AG04449 (cell line): Measurements from ENCODE around the gene ALKBH6.

Experiments
- CTCF ChIA-PET: fragments of 350-600 bp; formaldehyde crosslinking; extraction: SDS; loops from one replicate; lab custom pipeline; 2021; ENCODE audit warnings: antibody characterized with exemption; lab: Yijun Ruan, JAX
- POLR2A ChIA-PET: fragments of 400-600, 350-600 bp; formaldehyde crosslinking; extraction: SDS; loops from one replicate; lab custom pipeline; 2020; ENCODE audit warnings: antibody characterized with exemption, inconsistent platforms; lab: Yijun Ruan, JAX
- DNase-seq: peaks from one replicate; pipeline ENCODE4 v3.0.0-alpha.2; 2010; ENCODE audit warnings: low read depth, low spot score
- H3K4me3 ChIP-seq: 2 replicates; pipeline ENCODE4 v1.5.1; 2011; ENCODE audit warnings: low read depth, mild to moderate bottlenecking, control low read depth, low read length
- TF ChIP-seq, protein P1 (sequence below): IDR thresholded peaks from one replicate; pipeline ENCODE4 v1.5.1; 2011; ENCODE audit warnings: mild to moderate bottlenecking, moderate library complexity, low read length, control low read depth, inconsistent platforms; ENCODE audit not compliant: insufficient read depth; ENCODE audit errors: missing control alignments

Gene ALKBH6

GRCh38 chr19:35978271-35978670 lies 35.7 kb downstream of the ALKBH6 start:
- no peak for DNase-seq
- CTCF ChIA-PET: no interaction called here
- POLR2A ChIA-PET: no interaction called here

DNA sequence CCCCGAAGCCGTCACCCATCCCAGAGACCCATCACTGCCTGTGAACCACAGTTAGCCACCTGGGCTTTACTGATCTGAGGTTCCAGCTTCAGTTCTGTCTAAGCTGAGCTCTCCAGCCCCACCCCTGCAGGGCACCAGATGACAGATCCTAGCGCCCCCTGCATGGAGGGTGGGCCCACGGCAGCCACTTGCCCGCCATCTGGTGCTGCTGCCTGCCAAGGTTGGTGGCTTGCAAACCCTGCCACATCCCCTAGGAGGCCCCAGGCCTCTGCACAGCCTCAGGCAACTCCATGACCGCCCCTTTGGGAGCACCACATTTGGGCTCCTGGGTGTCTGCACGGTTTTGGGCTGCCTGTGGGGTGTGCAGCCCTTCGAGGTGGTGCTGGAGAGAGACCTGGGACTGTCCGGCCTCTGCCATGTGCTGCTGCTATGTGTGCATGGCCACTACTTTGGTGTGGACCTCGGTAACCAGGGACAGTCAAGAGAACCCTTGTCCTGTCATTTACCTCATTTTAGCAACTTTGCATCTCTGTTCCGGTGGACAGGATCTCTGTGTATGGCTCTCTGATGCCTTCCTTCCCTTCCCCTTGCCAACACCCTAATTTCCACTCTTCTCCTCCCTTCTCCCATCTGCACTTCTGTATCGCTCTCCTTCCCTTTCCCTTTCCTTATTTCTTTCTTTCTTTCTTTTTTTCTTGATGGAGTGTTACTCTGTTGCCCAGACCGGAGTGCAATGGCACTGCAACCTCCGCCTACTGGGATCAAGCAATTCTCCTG lies 36.4 kb downstream of the ALKBH6 start:
- no peak for DNase-seq
- POLR2A ChIA-PET: no interaction called here
- TF ChIP-seq, protein P1, sequence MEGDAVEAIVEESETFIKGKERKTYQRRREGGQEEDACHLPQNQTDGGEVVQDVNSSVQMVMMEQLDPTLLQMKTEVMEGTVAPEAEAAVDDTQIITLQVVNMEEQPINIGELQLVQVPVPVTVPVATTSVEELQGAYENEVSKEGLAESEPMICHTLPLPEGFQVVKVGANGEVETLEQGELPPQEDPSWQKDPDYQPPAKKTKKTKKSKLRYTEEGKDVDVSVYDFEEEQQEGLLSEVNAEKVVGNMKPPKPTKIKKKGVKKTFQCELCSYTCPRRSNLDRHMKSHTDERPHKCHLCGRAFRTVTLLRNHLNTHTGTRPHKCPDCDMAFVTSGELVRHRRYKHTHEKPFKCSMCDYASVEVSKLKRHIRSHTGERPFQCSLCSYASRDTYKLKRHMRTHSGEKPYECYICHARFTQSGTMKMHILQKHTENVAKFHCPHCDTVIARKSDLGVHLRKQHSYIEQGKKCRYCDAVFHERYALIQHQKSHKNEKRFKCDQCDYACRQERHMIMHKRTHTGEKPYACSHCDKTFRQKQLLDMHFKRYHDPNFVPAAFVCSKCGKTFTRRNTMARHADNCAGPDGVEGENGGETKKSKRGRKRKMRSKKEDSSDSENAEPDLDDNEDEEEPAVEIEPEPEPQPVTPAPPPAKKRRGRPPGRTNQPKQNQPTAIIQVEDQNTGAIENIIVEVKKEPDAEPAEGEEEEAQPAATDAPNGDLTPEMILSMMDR: no peak
- CTCF ChIA-PET: no interaction called here
- H3K4me3 ChIP-seq: no peak overlapping the region

More at GRCh38 chr19:35978271-35978670, 35.7 kb downstream of the ALKBH6 start:
- H3K4me3 ChIP-seq: no peak overlapping the region
- TF ChIP-seq, protein P1: no peak

- no peak overlapping the region for H3K4me3 ChIP-seq
- TF ChIP-seq, protein P1: no peak
- no peak for DNase-seq
- CTCF ChIA-PET: interaction anchor here (1.1 kb wide), 1 partner anchor 27 kb away, joined by 4 read pairs; no protein-coding TSS in a partner anchor
- POLR2A ChIA-PET: no interaction called here
Observed at GRCh38 chr19:35975608-35976214, 38.3 kb downstream of the ALKBH6 start.

- no peak for DNase-seq
- TF ChIP-seq, protein P1: no peak
- ChIA-PET POLR2A (no interaction called here), CTCF (no interaction called here)
- no peak overlapping the region for H3K4me3 ChIP-seq
Observed at GRCh38 chr19:35973487-35973886, 40.5 kb downstream of the ALKBH6 start.

DNA sequence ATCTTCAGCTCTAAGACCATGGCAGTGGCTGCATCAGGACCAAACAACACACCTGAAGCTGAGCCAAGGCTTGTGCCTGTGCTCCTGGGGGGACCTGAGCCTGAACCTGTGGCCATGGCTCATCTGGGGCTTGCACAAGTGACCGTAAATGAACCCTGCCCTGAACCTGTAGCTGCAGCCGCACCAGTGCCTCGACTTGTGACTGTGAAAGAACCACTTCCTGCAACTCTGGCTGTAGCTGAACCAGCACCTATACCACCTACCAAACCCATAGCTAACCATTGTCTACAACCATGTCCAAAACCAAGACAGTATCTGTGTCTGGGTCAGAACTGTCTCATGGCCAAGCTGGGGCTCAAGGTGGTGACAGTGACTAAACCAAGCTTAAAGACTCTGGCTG lies 47.2 kb downstream of the ALKBH6 start:
- POLR2A ChIA-PET: no interaction called here
- TF ChIP-seq, protein P1: no peak
- no peak overlapping the region for H3K4me3 ChIP-seq
- CTCF ChIA-PET: no interaction called here
- no peak for DNase-seq

DNA sequence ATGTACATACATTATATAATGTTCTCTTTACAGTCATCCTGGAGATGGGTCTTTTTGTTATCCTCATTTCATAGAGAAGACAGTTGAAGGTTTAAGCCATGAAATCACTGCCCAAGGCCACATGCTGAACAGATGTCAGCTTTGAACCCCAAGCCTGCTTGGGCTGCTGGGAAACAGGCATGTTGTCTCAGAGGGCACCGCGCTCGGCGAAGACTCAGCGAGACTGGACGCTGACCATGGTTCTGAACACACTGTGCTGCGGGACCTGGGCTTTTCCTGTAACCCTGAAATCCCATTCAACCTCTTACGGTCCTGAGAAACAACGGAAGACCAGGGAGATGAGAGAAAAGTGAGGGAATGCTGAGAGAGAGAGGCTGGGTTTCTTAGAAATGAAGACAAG lies 50.5 kb downstream of the ALKBH6 start:
- POLR2A ChIA-PET: no interaction called here
- no peak for DNase-seq
- no peak overlapping the region for H3K4me3 ChIP-seq
- CTCF ChIA-PET: interaction anchor here (0.8 to 1.4 kb wide), 2 partner anchors 17 to 30 kb away, joined by 3 to 4 read pairs; no protein-coding TSS in a partner anchor
- TF ChIP-seq, protein P1: no peak
